Activated CD8-positive, alpha-beta memory T cell treated with anti-CD3 and anti-CD28 coated beads, Interleukin-2, amount 50 U/mL, for 1 hour (primary cell): ENCODE measurements around the gene ACSL6.

ENCODE experiments used
- DNase-seq: peaks from one replicate; pipeline ENCODE4 v3.0.0-alpha.2; 2020; ENCODE audit errors: extremely low read depth

Gene ACSL6

DNA sequence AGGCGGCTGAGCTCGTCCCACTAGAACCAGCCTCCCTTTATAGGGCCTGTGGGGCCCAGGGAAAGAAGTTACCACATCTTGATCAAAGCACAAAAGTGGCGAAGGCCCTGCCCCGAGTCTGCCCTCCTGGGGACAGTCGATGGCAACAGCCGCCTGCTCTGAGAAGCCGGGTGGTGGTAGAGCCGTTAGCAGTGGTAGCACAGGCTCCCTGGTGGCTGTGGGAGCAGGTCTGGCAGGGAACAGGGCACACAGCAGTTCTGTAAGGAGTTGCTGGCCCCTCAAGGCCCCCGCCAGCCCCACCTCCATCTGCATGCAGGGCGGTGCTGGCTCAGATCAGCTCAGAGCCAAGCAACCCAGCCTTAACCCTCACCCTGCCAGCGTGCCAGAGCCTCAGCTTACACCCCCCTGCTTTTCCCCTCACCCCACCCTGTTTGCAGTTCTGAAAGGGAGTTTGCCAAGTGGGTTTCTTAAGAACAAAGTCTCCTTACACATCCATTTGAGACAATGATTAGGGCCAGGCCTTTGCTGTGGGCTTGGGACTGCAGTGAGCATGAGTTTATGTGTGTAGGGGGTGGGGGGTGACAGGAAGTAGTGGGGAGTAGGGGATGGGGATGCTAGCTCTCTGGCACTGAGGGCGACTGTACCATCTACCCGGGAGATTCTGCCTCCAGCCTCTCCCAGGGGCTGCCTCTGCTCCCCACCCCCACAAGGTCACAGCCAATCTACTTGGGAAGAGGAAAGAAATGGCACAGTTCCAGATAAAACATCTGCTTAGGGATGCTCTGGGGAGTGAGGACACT is 11.8 kb downstream of the ACSL6 start:
- no peak for DNase-seq

GRCh38 chr5:131999041-131999440 is 12.4 kb downstream of the ACSL6 start:
- DNase-seq: no peak

DNA sequence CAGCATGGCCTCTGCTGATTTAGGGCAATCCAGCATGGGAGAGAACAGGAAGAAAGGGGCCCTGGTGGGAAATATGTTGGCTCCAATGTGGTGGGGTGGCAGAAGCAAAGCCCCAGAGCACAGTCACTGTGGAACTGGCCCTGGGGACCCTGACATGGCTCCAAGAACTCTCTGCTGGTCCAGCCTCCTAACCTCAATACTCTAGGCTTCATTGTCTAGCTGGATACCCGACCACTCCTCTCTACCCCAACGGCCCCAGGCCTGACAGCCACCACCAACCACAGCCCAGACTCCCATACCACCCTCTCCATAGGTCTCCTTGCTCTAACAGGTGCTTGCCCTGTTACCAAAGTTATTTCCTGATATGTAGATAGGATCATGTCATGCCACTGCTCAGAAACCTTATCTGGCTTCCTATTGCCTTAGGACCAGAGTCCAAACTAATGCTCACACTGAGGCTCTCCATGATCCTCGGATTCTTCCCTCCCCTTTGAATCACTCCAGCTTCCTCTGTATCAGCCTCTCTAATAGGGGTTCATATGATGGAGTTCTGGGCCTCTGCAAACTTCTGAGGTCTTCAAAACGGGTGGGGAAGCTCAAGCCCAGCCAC is 12.9 kb downstream of the ACSL6 start:
- no peak for DNase-seq

- DNase-seq: no peak
Measured at GRCh38 chr5:131997727-131998117, 13.7 kb downstream of the ACSL6 start.

DNA sequence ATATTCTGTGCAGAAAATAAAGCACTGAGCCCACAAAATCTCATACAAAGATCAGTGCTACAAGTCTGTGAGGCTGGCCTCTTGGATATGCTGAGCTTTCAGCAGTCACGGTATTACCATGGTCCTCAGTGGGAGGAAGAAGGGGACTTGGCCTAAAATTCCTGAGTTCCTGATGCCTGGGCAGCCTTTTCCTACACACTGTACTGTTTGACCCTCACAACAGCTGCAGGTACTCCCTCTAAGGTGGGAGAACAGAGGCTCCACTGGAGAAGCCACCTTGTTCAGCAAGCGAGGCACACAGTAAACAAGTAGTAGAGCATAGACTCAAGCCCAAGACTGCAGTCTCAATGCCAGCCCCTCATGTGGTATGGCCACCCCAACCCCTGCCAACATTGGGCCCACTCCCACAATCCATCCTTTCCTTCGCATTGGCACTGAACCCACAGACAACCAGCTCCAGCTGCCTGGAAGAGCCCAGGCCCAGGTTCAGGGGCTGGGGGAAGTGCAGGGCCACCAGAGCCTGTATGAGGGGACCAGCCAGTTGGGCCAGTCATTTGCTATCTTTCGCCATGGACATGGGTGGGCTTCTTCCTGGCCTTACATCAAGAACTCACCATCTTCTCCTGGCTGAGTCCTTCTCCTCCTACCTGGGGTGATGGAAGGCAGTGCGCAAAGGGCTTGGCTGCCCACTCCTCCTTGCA is 14.3 kb downstream of the ACSL6 start:
- no peak for DNase-seq

DNA sequence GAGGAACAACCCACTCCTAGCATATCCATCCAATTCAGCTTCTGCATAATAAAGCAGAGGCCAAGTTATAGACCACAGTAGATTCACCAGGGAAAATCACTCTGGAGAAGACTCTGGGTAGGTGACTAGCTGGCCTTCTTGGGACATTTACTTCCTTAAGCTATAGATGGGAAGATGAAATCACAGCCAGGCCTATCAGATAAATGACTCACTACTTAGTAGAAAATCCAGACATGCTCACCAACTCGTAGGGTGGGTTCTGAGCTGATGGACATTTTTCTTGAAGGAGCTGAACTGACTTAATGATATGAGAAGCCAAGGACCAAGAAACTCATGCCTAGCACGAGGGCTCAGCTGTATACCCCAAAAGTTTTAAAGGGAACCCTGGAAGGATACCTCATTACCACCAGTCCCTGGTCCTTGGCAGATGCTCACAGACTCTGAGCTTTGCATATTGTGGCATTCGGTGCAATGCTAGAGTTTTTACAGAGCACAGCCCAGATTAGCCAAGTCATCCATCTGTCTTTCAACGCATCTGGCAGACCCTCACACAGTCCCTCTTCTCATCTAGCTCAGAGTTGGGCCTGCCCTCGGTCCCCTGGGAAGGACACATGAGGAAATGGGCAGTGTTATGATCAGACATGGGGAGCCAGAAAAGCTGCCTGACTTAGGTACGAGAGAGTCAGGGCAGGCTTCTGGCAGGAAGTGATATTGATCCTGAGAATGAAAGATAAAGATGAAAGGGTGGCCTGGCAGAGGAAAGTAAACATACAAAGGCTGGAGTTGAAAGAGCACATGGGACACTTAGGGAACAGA is 15.0 kb downstream of the ACSL6 start:
- DNase-seq: no peak

- no peak for DNase-seq
Measured at GRCh38 chr5:131994533-131995226, 16.8 kb downstream of the ACSL6 start.

- no peak for DNase-seq
Measured at GRCh38 chr5:131994090-131994489, 17.4 kb downstream of the ACSL6 start.

DNA sequence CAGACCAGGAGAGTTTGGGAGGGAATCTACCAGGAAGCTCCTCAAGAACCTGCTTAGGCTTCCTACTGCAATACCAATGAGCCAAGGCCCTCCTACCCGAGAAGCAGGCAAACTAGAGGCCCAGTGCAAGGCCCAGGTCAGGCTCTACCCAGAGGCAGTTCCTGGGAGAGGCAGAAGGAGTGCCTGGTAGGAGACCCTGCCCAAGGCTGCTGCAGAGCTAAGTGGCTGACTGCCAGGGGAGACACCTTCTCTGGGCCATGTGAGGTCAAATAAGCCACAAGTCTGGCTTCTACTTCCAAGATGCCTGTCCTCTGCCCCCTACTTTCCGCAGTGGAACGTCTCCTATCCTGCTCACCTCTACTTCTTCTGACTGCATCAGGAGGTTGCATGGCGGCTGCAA is 17.8 kb downstream of the ACSL6 start:
- no peak for DNase-seq

- no peak for DNase-seq
Measured at GRCh38 chr5:131992370-131992769, 19.1 kb downstream of the ACSL6 start.

DNA sequence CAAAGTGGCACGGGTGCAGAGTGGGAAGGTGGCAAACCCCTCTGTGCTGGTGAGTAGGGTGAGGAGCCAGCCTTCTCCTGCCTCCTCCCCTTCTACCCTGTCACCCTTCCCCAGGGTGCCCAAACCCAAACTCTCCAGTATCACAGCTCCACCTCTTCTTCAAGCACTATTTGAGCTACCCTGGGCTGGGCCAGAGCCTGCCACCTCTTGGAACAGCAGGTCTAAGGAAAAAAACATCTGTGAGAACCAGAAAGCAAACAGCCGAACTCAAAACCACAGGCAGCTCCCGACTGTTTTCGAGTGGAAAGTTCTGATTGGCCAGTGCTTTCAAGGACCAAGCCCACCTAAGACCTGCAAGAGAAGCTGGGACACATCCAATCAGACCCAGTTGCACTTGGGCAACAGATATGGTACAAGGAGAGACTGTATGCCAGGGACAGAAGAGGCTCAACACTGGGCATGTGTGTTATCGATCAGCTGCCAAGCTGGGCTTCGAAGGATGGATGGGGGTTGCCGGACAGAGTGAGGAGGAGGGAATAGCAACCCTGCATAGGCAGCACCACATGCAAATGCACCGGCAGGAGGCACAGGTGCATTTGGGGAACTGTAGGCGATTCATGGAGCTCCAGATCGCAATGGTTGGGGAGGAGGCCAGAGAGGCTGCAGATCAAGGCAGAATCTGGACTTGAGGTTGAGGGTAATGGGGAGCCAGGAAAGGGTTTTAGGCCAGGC is 19.7 kb downstream of the ACSL6 start:
- no peak for DNase-seq

GRCh38 chr5:131990716-131991115 is 20.7 kb downstream of the ACSL6 start:
- DNase-seq: no peak

DNA sequence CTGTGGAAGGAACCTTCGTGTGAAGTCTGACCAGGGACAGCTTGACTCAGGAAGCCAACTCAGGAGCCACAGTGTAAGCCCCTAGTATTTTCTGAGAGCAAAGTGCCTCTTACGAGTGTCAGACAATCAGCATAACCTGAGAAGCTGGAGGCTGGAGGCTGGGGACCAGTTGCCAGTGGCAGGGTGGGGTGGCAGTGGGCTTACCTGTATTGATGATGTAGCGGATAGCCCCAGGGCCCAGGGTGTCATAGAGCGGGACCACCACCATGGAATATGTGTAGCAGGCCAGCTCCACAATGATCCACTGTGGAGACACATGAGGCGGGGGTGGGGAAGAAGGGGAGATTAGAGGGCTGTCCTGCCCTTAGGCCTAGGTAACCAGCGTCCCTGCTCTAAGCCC is 22.9 kb downstream of the ACSL6 start:
- DNase-seq: no peak

GRCh38 chr5:131987251-131987650 is 24.2 kb downstream of the ACSL6 start:
- DNase-seq: no peak

GRCh38 chr5:131986161-131986912 is 25.1 kb downstream of the ACSL6 start:
- DNase-seq: no peak

- DNase-seq: no peak
Measured at GRCh38 chr5:131984956-131985665, 26.3 kb downstream of the ACSL6 start.

DNA sequence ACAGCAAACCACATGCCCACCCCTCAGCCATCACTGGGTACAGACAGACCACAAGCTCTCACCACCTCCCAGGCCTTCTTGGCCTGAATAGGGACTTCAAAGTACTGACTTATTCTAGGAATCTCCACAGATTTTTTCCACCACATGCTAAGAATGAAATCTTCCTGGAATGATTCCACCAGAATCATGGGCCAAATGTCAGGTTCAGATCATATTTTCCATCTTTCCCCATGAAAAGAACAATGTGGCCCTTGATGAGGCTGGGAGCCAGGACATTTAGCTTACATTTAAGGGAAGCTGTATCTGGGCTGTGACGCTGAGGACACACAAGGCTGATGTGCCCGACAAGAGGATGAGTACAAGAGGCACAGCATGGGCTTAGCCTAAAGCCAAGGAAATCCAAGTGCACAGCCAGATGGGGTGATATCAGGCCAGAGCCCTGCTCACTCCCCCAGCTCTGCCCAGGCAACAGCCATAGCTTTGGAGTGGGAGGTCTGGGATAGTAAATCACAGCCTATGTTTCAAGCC is 28.1 kb downstream of the ACSL6 start:
- DNase-seq: no peak

GRCh38 chr5:131981516-131981915 is 29.9 kb downstream of the ACSL6 start:
- DNase-seq: no peak

DNA sequence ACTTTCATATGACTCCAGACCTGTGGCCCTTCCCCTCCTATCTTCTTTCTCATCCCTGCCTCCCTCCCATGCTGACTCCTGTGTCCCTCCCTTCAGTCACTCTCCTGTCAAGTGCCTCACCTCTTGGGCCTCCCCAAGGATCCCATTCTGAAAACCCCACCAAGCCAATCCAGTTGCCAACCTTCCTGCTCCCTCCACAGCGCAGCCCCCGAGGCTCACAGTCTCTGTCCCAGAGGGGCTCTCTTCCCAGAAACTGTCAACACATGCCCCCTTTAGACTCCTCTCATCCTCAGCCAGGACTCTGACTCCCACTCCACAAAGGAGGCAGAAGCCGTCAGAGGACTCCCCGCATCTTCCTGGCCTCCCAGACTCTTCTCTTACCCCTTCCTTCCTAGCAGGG is 30.8 kb downstream of the ACSL6 start:
- DNase-seq: no peak
